GM12864 (cell line): ENCODE data around the gene PACRGL.
"Not testable (repeated sequence)": the region's sequence is repeated elsewhere in the genome, so short reads cannot be mapped to it uniquely, and the experiment has no call there.

Source experiments
- DNase-seq: peaks from one replicate; pipeline ENCODE4 v3.0.0-alpha.2; 2011; ENCODE audit warnings: low read depth
- H3K4me3 ChIP-seq: 2 replicates; pipeline ENCODE4 v1.5.1; 2011; ENCODE audit warnings: mild to moderate bottlenecking, low read depth, low read length, control low read depth
- TF ChIP-seq, protein P1 (sequence below): IDR thresholded peaks from 2 replicates; pipeline ENCODE4 v1.5.1; 2011; ENCODE audit warnings: low read depth, mild to moderate bottlenecking, moderate library complexity, low read length, control low read depth, inconsistent platforms; ENCODE audit errors: missing control alignments

PACRGL gene

GRCh38 chr4:20761382-20761781 is 61.1 kb downstream of the PACRGL start:
- H3K4me3 ChIP-seq = no peak overlapping the region
- no peak for DNase-seq
- TF ChIP-seq, protein P1, sequence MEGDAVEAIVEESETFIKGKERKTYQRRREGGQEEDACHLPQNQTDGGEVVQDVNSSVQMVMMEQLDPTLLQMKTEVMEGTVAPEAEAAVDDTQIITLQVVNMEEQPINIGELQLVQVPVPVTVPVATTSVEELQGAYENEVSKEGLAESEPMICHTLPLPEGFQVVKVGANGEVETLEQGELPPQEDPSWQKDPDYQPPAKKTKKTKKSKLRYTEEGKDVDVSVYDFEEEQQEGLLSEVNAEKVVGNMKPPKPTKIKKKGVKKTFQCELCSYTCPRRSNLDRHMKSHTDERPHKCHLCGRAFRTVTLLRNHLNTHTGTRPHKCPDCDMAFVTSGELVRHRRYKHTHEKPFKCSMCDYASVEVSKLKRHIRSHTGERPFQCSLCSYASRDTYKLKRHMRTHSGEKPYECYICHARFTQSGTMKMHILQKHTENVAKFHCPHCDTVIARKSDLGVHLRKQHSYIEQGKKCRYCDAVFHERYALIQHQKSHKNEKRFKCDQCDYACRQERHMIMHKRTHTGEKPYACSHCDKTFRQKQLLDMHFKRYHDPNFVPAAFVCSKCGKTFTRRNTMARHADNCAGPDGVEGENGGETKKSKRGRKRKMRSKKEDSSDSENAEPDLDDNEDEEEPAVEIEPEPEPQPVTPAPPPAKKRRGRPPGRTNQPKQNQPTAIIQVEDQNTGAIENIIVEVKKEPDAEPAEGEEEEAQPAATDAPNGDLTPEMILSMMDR = no peak

GRCh38 chr4:20761826-20762225 is 61.6 kb downstream of the PACRGL start:
- TF ChIP-seq, protein P1 = no peak
- no peak overlapping the region for H3K4me3 ChIP-seq
- no peak for DNase-seq

DNA sequence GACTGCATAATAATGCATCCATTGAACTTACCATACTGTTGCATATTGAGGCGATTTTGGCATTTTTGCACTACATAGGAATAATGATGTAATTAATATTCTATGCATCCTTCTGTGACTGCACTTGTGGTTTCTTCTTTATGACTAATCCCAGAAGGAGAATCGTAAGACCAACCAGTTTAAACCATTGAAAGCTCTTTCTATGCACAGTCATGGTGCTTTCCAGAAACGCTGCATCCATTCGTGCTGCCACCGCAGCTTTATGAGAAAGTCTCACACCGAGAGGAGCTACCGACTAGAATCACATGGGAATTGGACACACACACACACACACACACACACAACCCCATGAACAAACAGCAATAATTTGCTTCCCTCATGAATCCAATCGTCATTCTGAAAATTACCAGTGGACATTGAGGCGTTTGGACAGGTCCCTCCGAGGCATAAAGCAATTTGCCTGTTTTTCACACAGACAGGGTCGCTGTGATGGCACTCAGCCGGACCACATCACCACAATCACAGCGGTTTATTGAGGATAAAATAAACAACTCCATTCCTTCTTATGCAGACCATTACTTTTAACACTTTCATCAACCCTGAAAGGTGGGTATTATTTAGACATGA is 64.2 kb downstream of the PACRGL start:
- DNase-seq = no peak
- H3K4me3 ChIP-seq = no peak overlapping the region
- TF ChIP-seq, protein P1 = no peak

DNA sequence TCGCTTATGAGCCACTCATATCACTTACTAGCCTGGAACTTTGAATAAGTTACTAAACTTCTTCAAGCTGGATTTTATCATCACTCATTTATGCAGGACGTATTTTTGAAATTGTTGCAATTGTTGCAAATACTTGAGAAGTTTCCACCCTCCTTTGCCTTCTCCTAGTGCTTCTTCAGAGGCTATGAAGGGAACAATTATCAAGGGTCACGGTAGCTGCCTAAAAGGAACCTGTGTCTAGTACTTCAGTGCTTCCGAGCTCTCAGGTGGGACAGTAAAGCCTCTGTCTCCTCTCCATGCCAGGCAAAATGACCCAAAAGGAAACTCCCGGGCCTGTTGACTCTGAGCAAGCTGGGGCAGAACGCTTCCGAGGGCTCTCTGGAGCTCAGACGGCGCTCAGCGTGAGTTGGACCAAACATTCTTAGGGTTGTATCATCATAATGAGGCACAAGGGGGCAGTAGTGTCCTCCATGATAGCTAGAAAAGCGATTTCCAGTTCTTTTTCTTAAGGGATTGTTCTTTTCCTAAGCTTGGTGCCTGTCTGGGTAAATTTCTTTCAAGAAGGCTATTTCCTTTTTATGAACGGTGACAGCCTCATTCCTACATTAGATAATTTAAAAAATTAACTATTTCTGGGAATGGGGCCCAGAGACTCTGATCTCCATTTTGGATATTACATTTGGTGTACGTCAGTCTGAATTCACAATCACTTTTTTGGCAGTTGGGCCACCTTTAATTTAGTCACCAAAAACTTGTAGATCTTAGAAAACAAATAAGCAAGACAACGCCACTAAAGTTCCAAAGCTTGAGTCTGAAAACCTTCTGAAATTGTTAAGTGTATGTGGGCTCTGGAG is 73.1 kb downstream of the PACRGL start:
- H3K4me3 ChIP-seq = no peak overlapping the region
- no peak for DNase-seq
- TF ChIP-seq, protein P1 = peak; percentile 71

GRCh38 chr4:20778896-20779295 is 78.6 kb downstream of the PACRGL start:
- H3K4me3 ChIP-seq = no peak overlapping the region
- TF ChIP-seq, protein P1 = no peak
- DNase-seq = no peak

DNA sequence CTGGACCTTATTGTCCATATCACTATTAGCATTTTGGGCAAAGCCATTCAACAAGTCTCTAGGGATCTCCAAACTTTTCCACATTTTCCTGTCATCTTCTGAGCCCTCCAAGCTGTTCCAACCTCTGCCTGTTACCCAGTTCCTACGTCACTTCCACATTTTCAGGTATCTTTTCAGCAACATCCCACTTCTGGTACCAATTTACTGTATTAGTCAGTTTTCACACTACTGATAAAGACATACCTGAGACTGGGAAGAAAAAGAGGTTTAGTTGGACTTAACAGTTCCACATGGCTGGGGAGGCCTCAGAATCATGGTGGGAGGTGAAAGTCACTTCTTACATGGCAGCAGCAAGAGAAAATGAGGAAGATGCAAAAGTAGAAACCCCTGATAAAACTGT is 82.9 kb downstream of the PACRGL start:
- not testable (repeated sequence) for DNase-seq

GRCh38 chr4:20787940-20788665 is 87.8 kb downstream of the PACRGL start:
- DNase-seq = no peak
- TF ChIP-seq, protein P1 = no peak
- no peak overlapping the region for H3K4me3 ChIP-seq

More for the DNA sequence above, 82.9 kb downstream of the PACRGL start:
- H3K4me3 ChIP-seq = not testable (repeated sequence)
